ENCODE measurements around the gene KCNK15.

The KCNK15 gene

GRCh38 chr20:44768256-44768655 is 22.6 kb downstream of the KCNK15 start:
- H3K4me2 ChIP-seq (ENCODE audit: low read length): no peak overlapping the region
- H3K9me3 ChIP-seq (ENCODE audit: insufficient read depth, low read length): no peaks in the 10 kb centered on the region
- H3K4me3 ChIP-seq (ENCODE audit: low read length): no peak overlapping the region
- peaks cover 94% of the 10 kb centered on the region for H3K27me3 ChIP-seq (ENCODE audit: low read depth, low read length)
- H4K20me1 ChIP-seq (ENCODE audit: insufficient read depth, low read length): no peaks in the 10 kb centered on the region
- H3K4me1 ChIP-seq (ENCODE audit: low read length): no peaks in the 10 kb centered on the region
- H3K27ac ChIP-seq (ENCODE audit: low read length): no peak overlapping the region
- H2AFZ ChIP-seq (ENCODE audit: low read depth, low read length): no peak overlapping the region
- no peak for TF ChIP-seq CTCF (IDR thresholded peaks at IDR 0.05; ENCODE audit: low read depth, low read length)
- no peak for TF ChIP-seq EZH2phosphoT487 (IDR thresholded peaks at IDR 0.05; ENCODE audit: low read depth)
- no peak overlapping the region for H3K9ac ChIP-seq (ENCODE audit: low read length)
- no peaks in the 10 kb centered on the region for H3K79me2 ChIP-seq (ENCODE audit: low read length)
- no peaks in the 10 kb centered on the region for H3K36me3 ChIP-seq (replicated peaks; ENCODE audit: low read depth, low read length)

- H3K36me3 ChIP-seq (replicated peaks; ENCODE audit: low read depth, low read length): no peaks in the 10 kb centered on the region
- no peaks in the 10 kb centered on the region for H4K20me1 ChIP-seq (ENCODE audit: insufficient read depth, low read length)
- TF ChIP-seq EZH2phosphoT487 (IDR thresholded peaks at IDR 0.05; ENCODE audit: low read depth) (no peak), CTCF (IDR thresholded peaks at IDR 0.05; ENCODE audit: low read depth, low read length) (no peak)
- H2AFZ ChIP-seq (ENCODE audit: low read depth, low read length): no peak overlapping the region
- peaks cover 99% of the 10 kb centered on the region for H3K27me3 ChIP-seq (ENCODE audit: low read depth, low read length)
- H3K79me2 ChIP-seq (ENCODE audit: low read length): no peaks in the 10 kb centered on the region
- H3K27ac ChIP-seq (ENCODE audit: low read length): no peak overlapping the region
- no peak overlapping the region for H3K4me3 ChIP-seq (ENCODE audit: low read length)
- no peaks in the 10 kb centered on the region for H3K4me1 ChIP-seq (ENCODE audit: low read length)
- no peak overlapping the region for H3K4me2 ChIP-seq (ENCODE audit: low read length)
- no peaks in the 10 kb centered on the region for H3K9me3 ChIP-seq (ENCODE audit: insufficient read depth, low read length)
- no peak overlapping the region for H3K9ac ChIP-seq (ENCODE audit: low read length)
Observed at GRCh38 chr20:44768854-44769480, 23.3 kb downstream of the KCNK15 start.

- H3K4me1 ChIP-seq (ENCODE audit: low read length): no peaks in the 10 kb centered on the region
- H3K36me3 ChIP-seq (replicated peaks; ENCODE audit: low read depth, low read length): no peaks in the 10 kb centered on the region
- no peak overlapping the region for H3K4me3 ChIP-seq (ENCODE audit: low read length)
- H4K20me1 ChIP-seq (ENCODE audit: insufficient read depth, low read length): no peaks in the 10 kb centered on the region
- no peak overlapping the region for H3K9ac ChIP-seq (ENCODE audit: low read length)
- no peak for TF ChIP-seq CTCF (IDR thresholded peaks at IDR 0.05; ENCODE audit: low read depth, low read length)
- TF ChIP-seq EZH2phosphoT487 (IDR thresholded peaks at IDR 0.05; ENCODE audit: low read depth): no peak
- peaks cover 99% of the 10 kb centered on the region for H3K27me3 ChIP-seq (ENCODE audit: low read depth, low read length)
- H3K79me2 ChIP-seq (ENCODE audit: low read length): no peaks in the 10 kb centered on the region
- H3K4me2 ChIP-seq (ENCODE audit: low read length): no peak overlapping the region
- H3K9me3 ChIP-seq (ENCODE audit: insufficient read depth, low read length): no peaks in the 10 kb centered on the region
- no peak overlapping the region for H3K27ac ChIP-seq (ENCODE audit: low read length)
- no peak overlapping the region for H2AFZ ChIP-seq (ENCODE audit: low read depth, low read length)
Observed at GRCh38 chr20:44769481-44769863, 23.8 kb downstream of the KCNK15 start.

GRCh38 chr20:44770484-44771171 is 25.0 kb downstream of the KCNK15 start:
- H3K4me2 ChIP-seq (ENCODE audit: low read length): no peak overlapping the region
- no peak overlapping the region for H3K27ac ChIP-seq (ENCODE audit: low read length)

More at GRCh38 chr20:44770484-44771171, 25.0 kb downstream of the KCNK15 start:
- no peaks in the 10 kb centered on the region for H3K9me3 ChIP-seq (ENCODE audit: insufficient read depth, low read length)
- H3K4me3 ChIP-seq (ENCODE audit: low read length): no peak overlapping the region
- no peaks in the 10 kb centered on the region for H4K20me1 ChIP-seq (ENCODE audit: insufficient read depth, low read length)
- peaks cover 99% of the 10 kb centered on the region for H3K27me3 ChIP-seq (ENCODE audit: low read depth, low read length)
- no peaks in the 10 kb centered on the region for H3K79me2 ChIP-seq (ENCODE audit: low read length)
- H2AFZ ChIP-seq (ENCODE audit: low read depth, low read length): no peak overlapping the region
- no peaks in the 10 kb centered on the region for H3K36me3 ChIP-seq (replicated peaks; ENCODE audit: low read depth, low read length)
- H3K4me1 ChIP-seq (ENCODE audit: low read length): no peaks in the 10 kb centered on the region
- TF ChIP-seq CTCF (IDR thresholded peaks at IDR 0.05; ENCODE audit: low read depth, low read length) (no peak), EZH2phosphoT487 (IDR thresholded peaks at IDR 0.05; ENCODE audit: low read depth) (no peak)
- H3K9ac ChIP-seq (ENCODE audit: low read length): no peak overlapping the region

All from OCI-LY3 (cell line).